ENCODE data around the gene CCT8.

- no peak for TF ChIP-seq EZH2 (IDR thresholded peaks at IDR 0.05)
- no peak for TF ChIP-seq POLR2AphosphoS5 (IDR thresholded peaks at IDR 0.05; ENCODE audit: borderline replicate concordance, low read depth, low read length)
Measured at GRCh38 chr21:29064850-29065481, 8.5 kb downstream of the CCT8 start.
